A172 (cell line): ENCODE data around the gene IL2RG. TPM values are rescaled to one million over a fixed set of nuclear protein-coding genes. Genes with fewer than 3 reads are reported as not detected.

Experiments used
- DNase-seq: peaks from one replicate; pipeline ENCODE4 v3.0.0-alpha.2; 2015; ENCODE audit warnings: low spot score
- total RNA-seq: library from RNA; depleted of rRNA; stranded (reverse); fragments of >200 nt; shearing (Covaris generic); gene quantifications from 2 replicates; pipeline ENCODE4 v1.2.3, GENCODE V29; 2014; rRNA removed

The IL2RG gene
- 0.22 and 1.4 TPM in 2 replicates for total RNA-seq

GRCh38 chrX:71111141-71111843 lies at the start of gene IL2RG:
IL2RG (minus strand) TSS chrX:71111577; CDS start chrX:71111539, 38 bp downstream.
- DNase-seq = no peak

GRCh38 chrX:71160475-71160874 lies 49.1 kb upstream of the IL2RG start:
- no peak for DNase-seq

DNA sequence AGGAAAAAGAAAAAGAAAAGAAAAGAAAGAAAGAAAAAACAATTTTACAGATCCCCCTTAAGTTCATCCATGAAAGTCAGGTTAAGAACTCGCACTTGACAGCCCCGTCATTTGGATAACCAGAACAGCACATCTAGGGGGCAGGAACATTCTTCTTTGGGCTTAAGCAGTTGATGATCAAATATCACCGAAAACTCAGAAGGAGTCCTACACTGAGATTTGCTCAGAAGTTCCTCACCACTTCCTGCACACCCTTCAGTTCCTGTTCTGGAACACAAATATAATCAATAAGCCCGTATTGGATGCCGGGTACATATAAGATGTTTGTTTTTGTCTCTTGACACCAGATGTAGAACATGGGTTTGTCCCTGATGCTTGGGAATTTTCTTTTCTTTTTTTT lies 48.0 kb upstream of the IL2RG start:
- DNase-seq = no peak

DNA sequence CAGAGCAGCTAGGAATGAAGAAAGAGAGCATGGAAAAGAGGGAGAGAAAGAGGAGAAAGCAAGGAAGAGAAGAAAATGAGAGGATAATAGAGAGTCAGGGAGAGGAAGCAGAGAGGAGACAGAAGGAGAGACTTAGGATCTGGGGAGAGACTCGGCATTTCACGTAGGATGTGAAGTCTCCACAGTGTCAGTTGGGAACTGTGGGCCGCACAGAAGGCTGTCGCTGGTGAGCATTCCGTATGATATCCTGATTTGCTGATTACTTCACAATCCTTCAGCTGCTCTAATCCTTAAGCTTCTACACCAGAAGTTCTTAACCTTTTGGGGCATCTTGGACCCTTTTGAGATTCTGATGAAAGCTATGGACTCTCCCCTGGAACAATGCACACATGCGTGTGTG lies 47.2 kb upstream of the IL2RG start:
- DNase-seq = no peak

GRCh38 chrX:71154641-71155040 lies 43.3 kb upstream of the IL2RG start:
- DNase-seq = no peak

DNA sequence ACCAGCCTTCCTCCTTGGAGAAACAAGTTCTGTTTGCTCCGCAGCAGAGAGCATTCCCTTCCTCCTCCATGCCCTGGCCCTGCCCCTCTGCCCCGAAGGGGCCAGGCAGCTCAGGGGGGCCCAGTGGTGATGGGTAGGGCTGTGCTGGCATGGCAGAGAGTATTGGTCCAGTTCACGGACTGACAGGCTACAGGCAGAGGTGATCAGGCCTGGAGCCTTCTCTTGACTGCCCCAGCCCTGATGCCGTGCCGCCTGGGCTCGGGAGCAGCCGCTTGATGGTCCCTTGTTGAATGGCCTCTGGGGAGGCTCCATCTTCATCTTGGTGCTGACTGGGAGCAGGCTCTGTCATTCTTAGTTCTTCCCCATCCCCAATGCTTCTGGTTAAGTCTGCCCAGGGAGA lies 42.8 kb upstream of the IL2RG start:
- no peak for DNase-seq

GRCh38 chrX:71151366-71151765 lies 40.0 kb upstream of the IL2RG start:
- no peak for DNase-seq

DNA sequence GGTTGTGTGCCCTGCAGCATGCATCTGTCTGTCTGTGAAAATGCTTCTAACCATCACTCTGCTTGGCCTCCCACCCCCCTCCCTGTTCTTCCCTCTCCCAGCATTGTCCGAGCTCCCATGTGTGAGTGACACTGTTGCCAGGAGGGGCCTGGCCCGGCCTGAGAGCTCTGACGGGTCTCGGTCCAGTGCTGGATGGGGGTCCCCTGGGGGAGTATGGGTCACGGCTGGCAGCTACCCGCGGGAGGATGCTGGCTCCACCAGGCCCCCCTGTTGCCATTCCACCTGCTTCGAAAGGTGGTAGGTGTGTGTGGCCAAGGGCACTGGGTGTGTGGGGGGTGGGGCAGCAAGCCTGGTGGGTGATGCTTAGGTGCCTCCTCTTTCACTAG lies 36.9 kb upstream of the IL2RG start:
- no peak for DNase-seq

DNA sequence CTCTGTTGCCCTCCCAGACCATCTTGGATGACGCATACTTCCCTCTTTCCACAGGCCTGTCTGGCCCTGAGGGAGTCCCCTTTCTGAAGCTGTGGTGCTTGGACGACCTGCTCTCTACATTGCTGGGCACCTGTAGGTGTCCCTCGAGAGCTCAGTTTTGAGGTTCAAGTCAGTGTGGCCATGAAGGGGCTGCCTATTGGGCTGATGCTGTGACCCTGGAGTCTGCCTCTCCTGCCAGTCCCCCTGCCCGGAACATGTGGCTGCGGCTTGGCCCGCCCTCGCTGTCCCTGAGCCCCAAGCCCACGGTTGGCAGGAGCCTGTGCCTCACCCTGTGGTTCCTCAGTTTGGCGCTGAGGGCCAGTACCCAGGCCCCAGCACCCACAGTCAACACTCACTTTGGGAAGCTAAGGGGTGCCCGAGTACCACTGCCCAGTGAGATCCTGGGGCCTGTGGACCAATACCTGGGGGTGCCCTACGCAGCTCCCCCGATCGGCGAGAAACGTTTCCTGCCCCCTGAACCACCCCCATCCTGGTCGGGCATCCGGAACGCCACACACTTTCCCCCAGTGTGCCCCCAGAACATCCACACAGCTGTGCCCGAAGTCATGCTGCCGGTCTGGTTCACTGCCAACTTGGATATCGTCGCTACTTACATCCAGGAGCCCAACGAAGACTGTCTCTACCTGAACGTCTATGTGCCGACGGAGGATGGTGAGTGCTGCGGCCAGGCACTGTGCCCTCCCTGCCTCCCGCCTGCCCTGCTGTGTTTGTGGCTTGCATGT lies 36.3 kb upstream of the IL2RG start:
- no peak for DNase-seq

DNA sequence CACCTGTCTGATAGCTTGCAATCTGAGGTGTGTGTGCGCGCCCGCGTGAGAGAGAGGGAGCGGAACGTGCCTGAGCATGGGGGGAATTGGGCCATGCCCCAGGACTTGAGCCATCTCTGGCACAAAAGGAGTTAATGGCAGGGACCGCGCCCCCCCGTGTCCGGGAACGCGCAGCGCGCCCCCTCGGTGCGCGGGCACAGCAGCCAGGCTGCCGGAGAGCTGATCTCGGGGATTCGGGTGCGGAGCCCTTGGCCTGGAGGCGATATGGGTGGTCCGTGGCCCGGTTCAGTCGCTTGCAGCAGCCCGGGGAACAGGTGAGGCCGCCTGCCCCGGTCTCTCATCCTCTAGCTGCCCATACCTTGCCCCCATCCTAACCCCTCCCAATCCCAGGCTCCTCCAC lies 33.3 kb upstream of the IL2RG start, which contains the start of gene NLGN3:
Gene NLGN3, plus strand, starts transcription at position 191 of the 400 bp plus-strand sequence. CDS start 2,909 bp downstream, outside the sequence.
- DNase-seq = no peak

DNA sequence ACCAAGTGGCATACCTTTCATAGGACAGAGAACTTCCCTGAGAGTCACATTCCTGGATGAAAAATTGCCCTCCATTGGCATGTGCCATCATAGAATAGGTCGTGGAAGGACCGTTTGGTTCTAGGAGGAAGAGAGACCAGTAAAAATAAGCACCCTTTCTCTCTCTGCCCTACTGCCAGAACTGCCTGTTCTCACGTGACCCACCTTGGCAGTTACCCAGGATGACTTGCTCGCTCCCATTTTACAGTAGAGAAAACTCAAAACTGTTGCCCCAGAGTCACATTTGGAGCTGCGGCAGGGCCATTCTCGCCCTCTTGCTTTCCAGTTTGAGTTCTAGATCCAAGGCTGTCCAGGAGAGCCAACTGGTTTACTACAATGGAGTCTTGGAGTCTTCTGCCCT lies 32.1 kb upstream of the IL2RG start:
- no peak for DNase-seq

DNA sequence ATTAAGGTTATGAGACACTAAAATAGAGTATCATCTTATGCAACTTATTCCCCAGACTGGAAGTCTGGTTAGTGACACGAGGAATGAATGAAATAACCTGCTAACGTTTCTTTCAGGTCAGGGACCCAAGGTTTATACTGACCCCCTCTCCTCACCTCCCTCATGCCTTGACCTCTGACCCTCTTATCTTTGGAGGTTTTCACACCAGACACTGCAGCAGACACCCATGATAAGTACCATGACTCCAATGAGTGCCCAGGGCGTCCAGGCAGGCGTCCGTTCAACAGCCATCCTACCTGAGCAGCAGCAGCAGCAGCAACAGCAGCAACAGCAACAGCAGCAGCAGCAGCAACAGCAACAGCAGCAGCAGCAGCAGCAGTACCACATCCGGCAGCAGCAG lies 29.1 kb upstream of the IL2RG start:
- DNase-seq = no peak

DNA sequence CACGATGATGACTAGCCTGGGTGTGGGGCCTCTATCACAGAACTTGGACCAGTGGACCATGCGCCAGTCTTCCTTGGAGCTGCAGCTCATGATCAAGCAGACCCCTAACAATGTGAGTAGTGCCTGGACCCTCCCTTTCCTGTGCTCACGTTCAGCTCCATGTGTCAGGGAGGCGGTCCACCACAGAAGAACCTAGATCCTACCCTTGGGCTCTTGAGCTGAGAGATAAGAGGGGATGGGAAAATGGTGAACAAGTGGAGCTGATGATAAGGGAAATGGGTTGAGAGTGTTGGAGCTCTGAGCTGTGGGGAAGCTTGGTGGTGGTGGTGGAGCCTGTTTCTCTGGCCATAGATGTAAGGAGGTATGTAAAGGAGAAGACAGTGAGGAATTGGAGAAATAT lies 20.1 kb upstream of the IL2RG start:
- no peak for DNase-seq

DNA sequence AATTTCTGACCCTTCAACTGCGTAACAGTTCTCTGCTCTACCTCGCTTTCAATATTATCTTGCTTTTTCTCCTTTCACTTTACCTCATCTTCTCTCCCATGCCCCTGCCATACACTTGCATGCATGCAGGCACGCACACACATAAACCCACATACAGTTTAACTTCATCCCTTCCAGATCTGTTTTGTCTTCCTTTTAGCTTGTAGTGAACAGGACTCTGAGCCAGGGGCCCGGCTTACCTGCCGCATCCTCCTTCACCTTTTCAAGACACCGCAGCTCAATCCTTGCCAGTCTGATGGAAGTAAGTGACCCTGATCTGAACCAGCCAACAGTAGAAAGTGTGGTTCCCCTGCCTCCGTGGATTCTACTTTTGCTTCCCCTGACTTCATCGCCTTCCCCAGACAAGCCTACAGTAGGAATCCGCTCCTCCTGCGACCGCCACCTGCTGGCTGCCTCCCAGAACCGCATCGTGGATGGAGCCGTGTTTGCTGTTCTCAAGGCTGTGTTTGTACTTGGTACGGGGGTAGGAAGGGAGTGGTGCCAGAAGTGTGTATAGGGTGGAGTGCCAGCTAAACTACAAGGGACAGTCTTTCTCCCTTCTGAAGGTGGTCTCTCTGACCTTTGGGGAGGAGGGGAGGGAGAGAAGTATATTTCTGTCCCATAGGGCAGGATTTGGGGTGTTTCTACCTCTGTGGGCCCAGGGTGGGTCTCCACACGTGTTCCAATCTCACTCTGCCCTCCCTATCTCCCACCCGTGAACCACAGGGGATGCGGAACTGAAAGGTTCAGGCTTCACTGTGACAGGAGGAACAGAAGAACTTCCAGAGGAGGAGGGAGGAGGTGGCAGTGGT lies 17.8 kb upstream of the IL2RG start:
- no peak for DNase-seq

DNA sequence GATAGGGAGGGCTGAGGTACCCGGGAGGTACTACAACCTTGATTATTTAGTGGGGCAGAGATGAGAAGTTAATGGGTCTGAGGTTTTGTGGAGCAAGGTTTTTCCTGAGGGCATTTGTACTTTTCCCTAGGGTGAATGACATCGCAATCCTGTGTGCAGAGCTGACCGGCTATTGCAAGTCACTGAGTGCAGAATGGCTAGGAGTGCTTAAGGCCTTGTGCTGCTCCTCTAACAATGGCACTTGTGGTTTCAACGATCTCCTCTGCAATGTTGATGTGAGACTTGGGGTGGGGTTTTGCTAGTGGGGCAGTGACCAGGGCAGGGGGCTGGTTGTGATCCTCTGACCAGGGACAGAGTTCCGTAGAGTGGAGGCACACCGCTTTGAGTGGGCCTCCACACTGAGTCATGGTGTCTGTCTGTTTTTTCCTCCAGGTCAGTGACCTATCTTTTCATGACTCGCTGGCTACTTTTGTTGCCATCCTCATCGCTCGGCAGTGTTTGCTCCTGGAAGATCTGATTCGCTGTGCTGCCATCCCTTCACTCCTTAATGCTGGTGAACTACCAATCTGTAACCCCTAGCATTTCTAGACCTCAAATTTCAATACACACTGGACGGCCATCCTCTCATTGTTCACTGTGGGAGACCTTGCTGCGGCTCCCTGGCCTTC lies 16.9 kb upstream of the IL2RG start:
- peak; percentile 22 for DNase-seq

- no peak for DNase-seq
Observed at GRCh38 chrX:71118985-71119535, 7.7 kb upstream of the IL2RG start.

DNA sequence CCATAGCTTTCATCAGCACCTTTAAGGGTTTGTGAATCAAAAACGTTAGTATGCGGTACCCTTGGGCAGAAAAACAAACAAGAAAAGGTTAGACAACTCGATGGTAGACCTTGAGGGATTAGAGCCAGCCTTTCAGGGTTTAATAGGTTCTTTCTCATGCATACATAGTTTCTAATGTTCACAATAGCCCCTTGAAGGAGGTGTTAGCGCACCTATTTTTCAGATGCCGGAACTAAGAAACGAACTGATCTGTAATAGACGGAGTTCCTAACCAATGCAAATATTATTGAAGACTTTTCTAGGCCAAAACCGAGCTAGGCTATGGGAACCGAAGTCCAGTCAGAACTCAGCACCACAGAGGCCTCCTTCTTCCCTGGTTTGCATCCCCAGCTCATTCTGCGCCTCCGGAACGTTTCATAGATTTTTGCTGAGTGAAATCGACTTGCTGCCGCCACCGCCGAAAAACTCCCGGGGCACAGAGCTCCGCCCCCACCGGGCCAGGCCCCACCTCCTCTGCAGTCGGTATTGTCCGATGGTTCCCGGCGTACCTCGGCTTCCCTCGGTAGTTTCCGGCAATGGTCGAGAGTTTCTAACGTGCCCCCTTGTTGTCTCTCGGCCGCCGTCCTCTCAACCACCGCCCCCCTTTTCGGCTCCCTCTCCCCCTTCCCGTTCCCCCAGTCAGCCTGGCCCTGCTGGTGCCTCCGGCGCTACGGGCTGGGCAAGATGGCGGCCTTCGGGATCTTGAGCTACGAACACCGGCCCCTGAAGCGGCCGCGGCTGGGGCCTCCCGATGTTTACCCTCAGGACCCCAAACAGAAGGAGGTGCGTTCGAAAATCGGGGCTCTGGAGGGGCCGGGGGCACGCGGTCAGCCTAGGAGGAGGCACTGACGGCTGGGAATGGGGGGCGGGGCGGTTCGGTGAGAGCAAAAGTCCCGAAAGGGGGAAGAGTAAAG lies 6.9 kb upstream of the IL2RG start, which contains the start of gene MED12:
Gene MED12, plus strand, starts transcription at position 565 of the 953 bp plus-strand sequence. Its CDS starts 159 bp downstream, at position 724.
- DNase-seq = peak; percentile 55

- DNase-seq = no peak
Observed at GRCh38 chrX:71117358-71117757, 6.0 kb upstream of the IL2RG start.

DNA sequence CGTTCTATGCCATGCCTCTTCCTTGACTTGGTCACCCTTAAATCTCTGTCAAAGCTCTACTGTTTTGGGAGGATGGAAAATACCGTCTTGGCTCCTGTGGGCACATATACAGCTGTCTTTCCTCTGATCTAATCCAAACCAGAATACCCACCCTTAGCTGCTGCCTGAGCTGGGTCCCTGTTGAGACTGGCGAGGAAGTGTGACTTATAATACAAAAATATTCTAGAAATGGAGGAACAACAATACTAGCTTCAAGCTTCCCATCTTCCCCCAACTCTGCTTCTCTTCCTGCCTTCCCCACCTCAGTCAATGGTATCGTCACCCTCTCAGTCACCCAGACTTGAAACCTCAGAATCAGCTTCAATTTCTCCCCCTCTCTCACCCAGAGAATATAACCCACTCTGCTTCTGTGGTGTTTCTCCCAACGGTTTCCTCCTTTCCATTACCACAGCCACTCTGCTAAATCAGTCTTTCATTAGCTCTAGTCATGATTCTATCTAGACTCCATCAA lies 599 bp upstream of the IL2RG start:
- no peak for DNase-seq

DNA sequence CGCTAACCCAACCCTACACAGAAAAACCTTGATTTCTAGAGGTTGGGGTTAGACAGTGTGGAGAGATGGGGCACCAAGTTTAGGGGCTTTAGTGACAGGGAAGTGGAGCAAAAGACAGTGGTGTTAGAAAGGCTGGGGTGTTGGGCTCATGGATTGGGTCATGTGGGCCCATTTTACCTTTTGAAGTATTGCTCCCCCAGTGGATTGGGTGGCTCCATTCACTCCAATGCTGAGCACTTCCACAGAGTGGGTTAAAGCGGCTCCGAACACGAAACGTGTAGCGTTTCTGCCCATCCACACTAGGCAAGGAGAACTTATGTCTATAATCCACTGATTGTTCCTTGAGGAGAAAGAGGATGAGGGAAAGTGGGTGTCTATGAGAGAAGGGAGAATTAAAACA lies 2.3 kb downstream of the IL2RG start:
- DNase-seq = no peak
